ENCODE measurements around the gene PNP. TPM values are rescaled to one million over a fixed set of nuclear protein-coding genes. Genes with fewer than 3 reads are reported as not detected.

PNP gene
- total RNA-seq (2021): 83.9 and 87.5 TPM in 2 replicates
- long read RNA-seq, transcript PNP-201 (6 exons, 1,509 nt): major isoform, 227 of 253 reads
- long read RNA-seq, transcript PNP-204 (5 exons, 1,635 nt): minor isoform, 8 of 253 reads
- long read RNA-seq, partial matches to known transcripts: 3 of 253 reads
- long read RNA-seq, other reads (novel, unspliced or antisense): 15 of 253 reads

DNA sequence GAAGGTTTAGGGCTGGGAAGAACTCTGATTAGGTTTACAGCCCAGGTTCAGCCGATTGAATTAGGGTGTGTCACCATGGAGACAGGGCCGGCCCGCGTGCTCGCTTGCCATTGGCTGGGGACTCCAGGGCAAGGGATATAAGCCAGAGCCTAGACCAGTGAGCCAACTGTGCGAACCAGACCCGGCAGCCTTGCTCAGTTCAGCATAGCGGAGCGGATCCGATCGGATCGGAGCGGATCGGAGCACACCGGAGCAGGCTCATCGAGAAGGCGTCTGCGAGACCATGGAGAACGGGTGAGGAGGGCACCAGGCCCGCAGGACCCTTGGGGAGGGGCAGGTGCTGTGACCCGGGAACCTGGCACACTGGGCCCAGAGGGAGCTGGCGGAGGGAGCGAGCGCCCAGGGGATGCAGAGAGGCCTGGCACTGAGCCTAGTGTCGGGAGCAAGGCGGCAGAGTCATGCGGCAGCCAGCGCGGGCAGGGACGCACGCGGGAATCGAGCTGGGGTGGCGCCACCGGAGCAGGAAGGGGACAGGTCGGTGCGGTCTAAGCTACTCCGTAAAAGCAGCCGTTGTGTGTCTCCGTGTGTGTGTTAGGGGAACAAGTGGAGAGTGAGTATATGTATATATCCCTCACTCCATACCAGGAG, at the start of gene PNP:
Gene PNP (plus strand): TSS at position 165 of the 648 bp plus-strand sequence. CDS start 119 bp downstream, at position 284.
- H3K4me1 ChIP-seq (ENCODE audit: insufficient read depth, low read length): no peaks in the 10 kb centered on the region
- no peak within 1 kb of the TSS for H2BK5ac ChIP-seq (ENCODE audit: insufficient read length, low read length)
- Mint-ChIP-seq H3K36me3 (ENCODE audit: insufficient read depth in 1 of 3, low read depth in 3 of 3) (peaks cover 21 to 39% (median 30%) of the 10 kb centered on the region in 3 experiments; a peak in 6 of 7 replicates), H3K27me3 (ENCODE audit: low read depth) (no peaks in the 10 kb centered on the region; the same call in 1 of the 2 replicates), H3K27ac (peak within 1 kb of the TSS; percentile 76 to 97 (median 94)), H3K9me3 (no peaks in the 10 kb centered on the region), H3K4me3 (peak within 1 kb of the TSS; percentile 97), H3K4me1 (peaks cover 20 to 21% of the 10 kb centered on the region in 2 experiments)
- WGBS (ENCODE audit: extremely low coverage, insufficient read length, low lambda C conversion rate): no CpG with 5 or more reads among the region's 40 CpGs
- H3T11ph ChIP-seq (ENCODE audit: low read length): no peak within 1 kb of the TSS
- peak within 1 kb of the TSS; percentile 23 for H4K5ac ChIP-seq (ENCODE audit: insufficient read length, low read depth, low read length)
- peak within 1 kb of the TSS; percentile 52 for H2BK12ac ChIP-seq (ENCODE audit: insufficient read length, low read depth, low read length)
- H2BK120ac ChIP-seq (ENCODE audit: low read depth, low read length, poor library complexity, severe bottlenecking): no peak within 1 kb of the TSS
- H3K18ac ChIP-seq (ENCODE audit: insufficient read length, low read depth, low read length): peak within 1 kb of the TSS; percentile 87
- peaks cover 11% of the 10 kb centered on the region; the same call in 1 of the 2 replicates for H3K79me2 ChIP-seq (ENCODE audit: insufficient read depth, low read length)
- H3K27me3 ChIP-seq (ENCODE audit: insufficient read depth, low read length): no peaks in the 10 kb centered on the region; the same call in 1 of the 2 replicates
- TF ChIP-seq, protein P1, sequence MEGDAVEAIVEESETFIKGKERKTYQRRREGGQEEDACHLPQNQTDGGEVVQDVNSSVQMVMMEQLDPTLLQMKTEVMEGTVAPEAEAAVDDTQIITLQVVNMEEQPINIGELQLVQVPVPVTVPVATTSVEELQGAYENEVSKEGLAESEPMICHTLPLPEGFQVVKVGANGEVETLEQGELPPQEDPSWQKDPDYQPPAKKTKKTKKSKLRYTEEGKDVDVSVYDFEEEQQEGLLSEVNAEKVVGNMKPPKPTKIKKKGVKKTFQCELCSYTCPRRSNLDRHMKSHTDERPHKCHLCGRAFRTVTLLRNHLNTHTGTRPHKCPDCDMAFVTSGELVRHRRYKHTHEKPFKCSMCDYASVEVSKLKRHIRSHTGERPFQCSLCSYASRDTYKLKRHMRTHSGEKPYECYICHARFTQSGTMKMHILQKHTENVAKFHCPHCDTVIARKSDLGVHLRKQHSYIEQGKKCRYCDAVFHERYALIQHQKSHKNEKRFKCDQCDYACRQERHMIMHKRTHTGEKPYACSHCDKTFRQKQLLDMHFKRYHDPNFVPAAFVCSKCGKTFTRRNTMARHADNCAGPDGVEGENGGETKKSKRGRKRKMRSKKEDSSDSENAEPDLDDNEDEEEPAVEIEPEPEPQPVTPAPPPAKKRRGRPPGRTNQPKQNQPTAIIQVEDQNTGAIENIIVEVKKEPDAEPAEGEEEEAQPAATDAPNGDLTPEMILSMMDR (conservative IDR thresholded peaks at IDR 0.05): no peak
- peaks cover 9% of the 10 kb centered on the region for H3K79me1 ChIP-seq (ENCODE audit: insufficient read depth, low read depth, low read length, poor library complexity, severe bottlenecking)
- no peak within 1 kb of the TSS for H3K56ac ChIP-seq (ENCODE audit: insufficient read length, low read depth, low read length)
- H2AK5ac ChIP-seq (ENCODE audit: insufficient read length, low read length): no peak within 1 kb of the TSS
- no peak within 1 kb of the TSS for H3K23ac ChIP-seq (ENCODE audit: insufficient read length, low read depth, low read length)
- H3K23me2 ChIP-seq (ENCODE audit: insufficient read length, low read depth, low read length, poor library complexity, severe bottlenecking): peaks cover 15% of the 10 kb centered on the region
- peak within 1 kb of the TSS; percentile 96 for H2AFZ ChIP-seq (ENCODE audit: low read length)
- H3K4ac ChIP-seq (ENCODE audit: low read depth, low read length): no peak within 1 kb of the TSS
- H2BK20ac ChIP-seq (ENCODE audit: low read depth, low read length, poor library complexity, severe bottlenecking): no peak within 1 kb of the TSS
- no peak within 1 kb of the TSS for H4K91ac ChIP-seq (ENCODE audit: insufficient read length, low read depth, low read length)
- H3K27ac ChIP-seq (ENCODE audit: insufficient read length, low read depth, low read length): no peak within 1 kb of the TSS
- DNase-seq: peak; percentile 94
- H3K9me3 ChIP-seq (ENCODE audit: control insufficient read depth, low read depth, low read length): no peaks in the 10 kb centered on the region
- H3K14ac ChIP-seq (ENCODE audit: insufficient read depth, low read length): peak within 1 kb of the TSS; percentile 92
- H2BK15ac ChIP-seq (ENCODE audit: low read depth, low read length): no peak within 1 kb of the TSS
- H3K9ac ChIP-seq (ENCODE audit: extremely low read depth, insufficient read length, low read length): peak within 1 kb of the TSS; percentile 87
- H3K4me2 ChIP-seq (ENCODE audit: insufficient read depth, insufficient read length, low read length): peak within 1 kb of the TSS; percentile 96
- peak within 1 kb of the TSS; percentile 5 for H4K8ac ChIP-seq (replicated peaks; ENCODE audit: insufficient read length, low read depth, low read length)
- H4K20me1 ChIP-seq (ENCODE audit: control insufficient read depth, insufficient read depth, insufficient read length): peaks cover 2% of the 10 kb centered on the region

All from H9 (cell line).